T-helper 22 cell (primary cell): ENCODE data around the gene CHEK2.
"Not testable (repeated sequence)": the region's sequence is repeated elsewhere in the genome, so short reads cannot be mapped to it uniquely, and the experiment has no call there.

Experiments
- DNase-seq: peaks from one replicate; pipeline ENCODE4 v3.0.0-alpha.2; 2020; ENCODE audit warnings: low read depth

Gene CHEK2

DNA sequence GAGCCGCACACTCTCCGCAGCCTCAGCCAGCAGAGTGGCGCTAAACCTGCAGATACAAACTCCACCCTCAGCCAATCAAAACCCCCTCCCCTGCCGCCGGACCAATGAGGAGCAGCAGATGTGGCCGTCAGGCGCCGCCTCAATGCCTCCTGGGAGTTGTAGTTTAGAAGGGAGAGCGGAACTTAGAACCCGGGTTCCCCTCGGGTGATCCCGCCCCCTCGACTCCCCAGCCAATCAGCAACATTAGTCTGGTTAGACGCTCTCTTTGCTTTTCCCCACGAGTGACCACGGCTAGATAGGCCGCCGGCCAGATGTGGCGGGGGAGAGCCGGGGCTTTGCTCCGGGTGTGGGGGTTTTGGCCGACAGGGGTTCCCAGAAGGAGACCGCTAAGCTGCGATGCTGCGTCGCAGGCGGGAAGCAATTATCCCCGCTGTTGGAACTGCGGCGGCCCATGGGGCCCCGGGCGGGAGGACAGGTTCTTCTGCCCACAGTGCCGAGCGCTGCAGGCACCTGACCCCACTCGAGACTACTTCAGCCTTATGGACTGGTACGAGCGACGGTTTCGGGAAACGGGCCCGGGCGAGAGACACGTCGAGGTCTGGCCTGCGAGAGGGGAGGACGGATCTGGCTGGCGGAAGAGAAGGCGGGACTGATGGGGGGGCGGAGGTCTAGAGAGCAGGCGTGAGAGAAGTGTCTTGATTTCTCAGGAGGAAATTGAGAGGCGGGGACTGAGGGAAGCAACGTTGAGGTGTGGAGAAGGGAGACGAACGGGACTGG, at the start of gene CHEK2, which contains the start of gene HSCB:
Gene CHEK2 (minus strand): TSS at position 36 of the 777 bp plus-strand sequence. CDS start 7,099 bp downstream, outside the sequence.
Gene HSCB (plus strand): TSS at position 255 of the 777 bp plus-strand sequence. CDS start 57 bp downstream, at position 312.
- peak; percentile 96 for DNase-seq

- DNase-seq: no peak
Observed at GRCh38 chr22:28791124-28791523, 49.5 kb upstream of the CHEK2 start.

- DNase-seq: no peak
Observed at GRCh38 chr22:28788601-28789000, 47.0 kb upstream of the CHEK2 start.

GRCh38 chr22:28783786-28784671, 42.4 kb upstream of the CHEK2 start:
- DNase-seq: no peak

DNA sequence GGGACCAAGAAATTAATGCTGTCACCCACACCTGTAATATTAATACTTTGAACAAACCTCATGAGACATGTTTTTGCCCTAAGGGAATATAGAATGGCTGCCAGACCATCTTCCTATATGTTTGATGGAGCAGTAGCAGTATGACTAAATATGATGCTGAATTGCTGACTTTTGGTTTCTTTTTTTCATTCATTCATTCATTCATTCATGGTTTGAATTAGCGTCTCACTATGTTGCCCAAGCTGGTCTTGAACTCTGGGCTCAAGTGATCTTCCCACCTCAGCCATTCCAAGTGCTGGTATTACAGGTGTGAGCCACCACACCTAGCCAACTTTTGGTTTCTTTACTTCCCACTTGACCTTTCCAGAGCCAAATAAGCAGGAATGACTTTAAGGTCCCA, 38.7 kb upstream of the CHEK2 start:
- DNase-seq: no peak

GRCh38 chr22:28779833-28780232, 38.2 kb upstream of the CHEK2 start:
- DNase-seq: no peak

DNA sequence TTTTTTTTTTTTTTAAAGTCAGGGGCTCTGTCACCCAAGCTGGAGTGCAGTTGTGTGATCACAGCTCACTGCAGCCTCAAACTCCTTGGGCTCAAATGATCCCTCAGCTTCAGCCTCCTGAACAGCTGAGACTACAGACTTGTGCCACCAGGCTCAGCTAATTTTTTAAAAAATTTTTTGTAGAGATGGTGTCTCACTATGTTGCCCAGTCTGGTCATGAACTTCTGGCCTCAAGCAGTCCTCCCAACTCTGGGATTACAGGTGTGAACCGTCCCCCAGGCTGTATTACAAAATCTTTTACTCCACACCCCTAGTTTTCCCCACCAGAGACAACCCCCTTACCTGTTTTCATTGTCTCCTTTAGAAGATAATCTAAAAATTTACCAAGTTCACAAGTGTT, 32.8 kb upstream of the CHEK2 start:
- DNase-seq: no peak

- no peak for DNase-seq
Observed at GRCh38 chr22:28773461-28773867, 31.8 kb upstream of the CHEK2 start.

GRCh38 chr22:28772633-28773460, 31.2 kb upstream of the CHEK2 start, which contains the start of gene CCDC117:
Gene CCDC117, plus strand, starts transcription at chr22:28772695. Its CDS starts 155 bp downstream, at chr22:28772850.
- peak; percentile 89 for DNase-seq

DNA sequence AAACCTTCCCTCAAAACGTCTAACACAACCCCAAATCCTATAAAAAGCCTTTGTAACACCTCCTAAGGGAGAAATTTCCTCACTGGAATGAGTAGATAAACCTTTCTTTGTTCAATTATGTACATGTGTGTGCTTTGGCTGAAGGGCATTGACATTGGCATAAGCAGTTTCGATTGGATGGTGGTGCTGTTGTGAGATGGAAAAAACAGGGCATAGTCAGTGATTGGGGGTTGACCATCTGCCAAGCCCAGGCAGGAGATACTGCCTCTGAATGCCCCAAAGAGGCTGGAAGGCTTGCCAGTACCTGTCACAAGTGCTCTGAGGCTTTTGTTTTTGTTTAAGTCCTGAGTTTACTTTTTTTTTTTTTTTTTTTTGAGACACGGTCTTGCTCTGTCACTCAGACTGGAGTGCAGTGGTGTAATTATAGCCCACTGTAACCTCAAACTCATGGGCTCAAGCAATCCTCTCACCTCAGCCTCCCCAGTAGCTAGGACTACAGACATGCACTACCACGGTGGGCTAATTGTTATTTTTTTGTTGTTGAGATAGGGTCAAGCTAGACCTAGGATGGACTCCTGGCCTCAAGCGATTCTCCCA, 29.7 kb upstream of the CHEK2 start:
- no peak for DNase-seq

DNA sequence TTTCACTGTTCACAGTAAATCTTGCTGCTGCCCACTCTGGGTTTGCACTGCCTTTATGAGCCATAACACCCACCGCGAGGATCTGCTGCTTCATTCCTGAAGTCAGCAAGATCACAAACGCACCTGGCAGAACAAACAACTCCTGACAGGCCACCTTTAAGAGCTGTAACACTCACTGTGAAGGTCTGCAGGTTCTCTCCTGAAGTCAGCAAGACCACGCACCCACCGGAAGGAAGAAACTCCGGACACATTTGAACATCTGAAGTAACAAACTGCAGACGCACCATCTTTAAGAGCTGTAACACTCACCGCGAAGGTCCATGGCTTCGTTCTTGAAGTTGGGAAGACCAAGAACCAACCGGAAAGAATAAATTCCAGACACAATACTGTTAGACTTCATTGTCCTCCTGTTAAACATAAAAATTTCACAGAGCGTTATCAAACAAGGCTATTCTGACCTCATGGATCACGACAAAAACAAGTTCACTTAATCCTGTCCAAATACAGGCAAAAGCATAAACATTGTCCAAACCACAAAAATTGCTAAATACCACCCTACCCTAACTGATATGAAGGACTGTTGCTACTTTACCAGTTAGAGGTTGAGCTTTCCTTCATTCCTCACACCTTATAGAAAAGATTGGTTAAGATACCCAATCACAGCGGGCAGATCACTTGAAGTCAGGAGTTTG, 27.9 kb upstream of the CHEK2 start:
- no peak for DNase-seq

- DNase-seq: no peak
Observed at GRCh38 chr22:28768701-28769393, 27.2 kb upstream of the CHEK2 start.

- DNase-seq: no peak
Observed at GRCh38 chr22:28766628-28767027, 25.0 kb upstream of the CHEK2 start.

DNA sequence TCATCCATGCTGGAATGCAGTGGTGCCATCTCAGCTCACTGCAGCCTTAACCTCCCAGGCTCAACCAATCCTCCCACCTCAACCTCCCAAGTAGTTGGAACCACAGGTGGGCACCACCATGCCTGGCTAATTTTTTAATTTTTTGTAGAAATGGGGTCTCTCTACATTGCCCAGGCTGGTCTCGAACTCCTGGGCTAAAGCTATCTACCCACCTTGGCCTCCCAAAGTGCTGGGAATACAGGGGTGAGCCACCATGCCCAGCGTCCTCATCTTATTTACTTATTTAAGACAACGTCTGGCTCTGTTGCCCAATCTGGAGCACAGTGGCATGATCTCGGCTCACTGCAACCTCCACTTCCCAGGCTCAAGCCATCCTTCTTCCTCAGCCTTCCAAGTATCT, 20.4 kb upstream of the CHEK2 start:
- not testable (repeated sequence) for DNase-seq

DNA sequence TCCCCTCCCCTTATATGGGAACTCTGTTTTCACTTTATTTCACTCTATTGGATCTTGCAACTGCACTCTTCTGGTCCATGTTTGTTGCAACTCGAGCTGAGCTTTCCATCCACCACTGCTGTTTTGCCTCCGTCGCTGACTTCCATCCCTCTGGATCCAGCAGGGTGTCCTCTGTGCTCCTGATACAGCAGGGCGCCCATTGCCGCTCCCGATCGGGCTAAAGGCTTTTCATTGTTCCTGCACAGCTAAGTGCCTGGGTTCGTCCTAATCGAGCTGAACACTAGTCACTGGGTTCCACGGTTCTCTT, 19.8 kb upstream of the CHEK2 start:
- no peak for DNase-seq

GRCh38 chr22:28759861-28760560, 18.4 kb upstream of the CHEK2 start:
- DNase-seq: no peak

DNA sequence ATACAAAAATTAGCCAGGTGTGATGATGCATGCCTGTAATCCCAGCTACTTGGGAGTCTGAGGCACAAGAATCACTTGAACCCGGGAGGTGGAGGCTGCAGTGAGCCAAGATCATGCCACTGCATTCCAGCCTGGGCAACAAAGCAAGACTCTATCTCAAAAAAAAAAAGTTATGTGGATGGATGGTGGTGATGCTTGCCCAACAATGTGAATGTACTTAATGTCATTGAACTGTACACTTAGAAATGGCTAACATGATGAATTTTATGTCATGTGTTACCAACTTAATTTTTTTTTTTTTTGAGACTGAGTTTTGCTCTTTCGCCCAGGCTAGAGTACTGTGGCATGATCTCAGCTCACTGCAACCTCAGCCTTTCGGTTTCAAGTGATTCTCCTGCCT, 12.9 kb upstream of the CHEK2 start:
- not testable (repeated sequence) for DNase-seq

- no peak for DNase-seq
Observed at GRCh38 chr22:28750471-28750881, 8.9 kb upstream of the CHEK2 start.

DNA sequence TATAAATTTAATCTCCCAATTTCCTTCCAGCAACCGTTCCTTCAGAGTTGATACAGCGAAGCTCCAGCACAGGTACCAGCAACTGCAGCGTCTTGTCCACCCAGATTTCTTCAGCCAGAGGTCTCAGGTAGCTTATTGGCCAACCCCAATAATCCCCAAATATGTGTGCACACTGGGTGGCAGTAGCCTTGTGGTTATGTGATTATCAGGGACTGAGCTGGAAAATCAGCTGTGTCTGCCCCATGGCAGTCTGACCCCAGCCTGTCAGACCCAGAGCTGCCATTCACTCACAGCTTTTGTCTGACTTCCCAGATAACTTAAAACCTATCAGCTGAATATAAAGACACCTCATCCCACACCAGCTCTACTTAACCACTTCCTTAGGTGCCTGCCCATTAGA, 2.2 kb upstream of the CHEK2 start:
- DNase-seq: no peak

DNA sequence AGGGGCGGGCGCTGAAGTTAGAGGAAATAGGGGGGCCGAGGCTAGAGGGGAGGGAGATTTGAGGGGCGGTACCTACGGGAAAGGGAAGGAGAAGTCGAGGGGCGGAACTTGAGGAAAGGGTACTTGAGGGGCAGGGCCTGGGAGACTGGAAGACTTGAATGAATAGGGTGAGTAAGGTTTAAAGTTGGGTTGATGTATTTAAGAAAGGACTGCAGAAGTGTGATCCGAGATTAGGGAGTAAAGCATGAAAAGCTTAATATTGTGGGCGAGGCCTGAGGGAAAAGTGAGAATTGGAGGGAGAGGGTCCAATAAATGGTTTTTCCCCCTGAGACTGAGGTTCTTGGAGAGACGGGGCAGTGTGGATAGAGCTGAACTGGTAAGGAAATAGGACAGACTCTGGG, 942 bp upstream of the CHEK2 start:
- no peak for DNase-seq
